Cardiac fibroblast (primary cell): Measurements from ENCODE around the gene CLDN20.

Source experiments
- DNase-seq, 2 donors: peaks; one replicate each; pipeline versions ENCODE4 v3.0.0 to v3.0.0-alpha.2; 2010; ENCODE audit warnings: low read depth in 2 of 2
- H3K4me3 ChIP-seq, 2 donors: replicated peaks in 1 of 2; 1 replicate in 1 of 2; 2 replicates in 1 of 2; pipeline ENCODE4 v1.5.1; 2011; ENCODE audit warnings: low read depth in 2 of 2, low read length in 2 of 2, mild to moderate bottlenecking in 2 of 2, moderate library complexity in 1 of 2
- CTCF ChIP-seq: IDR thresholded peaks from one replicate; pipeline ENCODE4 v1.5.1; 2011; ENCODE audit warnings: low read depth, mild to moderate bottlenecking, low read length, inconsistent platforms

The CLDN20 gene

GRCh38 chr6:155287762-155288161 is 23.9 kb downstream of the CLDN20 start:
- H3K4me3 ChIP-seq, result no peak overlapping the region
- DNase-seq, result no peak
- TF ChIP-seq CTCF, result no peak

- TF ChIP-seq CTCF, result no peak
Observed at GRCh38 chr6:155290491-155290890, 26.7 kb downstream of the CLDN20 start.

GRCh38 chr6:155291291-155291690 is 27.5 kb downstream of the CLDN20 start:
- no peak for DNase-seq
- no peak overlapping the region for H3K4me3 ChIP-seq
- no peak for TF ChIP-seq CTCF

More at GRCh38 chr6:155290491-155290890, 26.7 kb downstream of the CLDN20 start:
- H3K4me3 ChIP-seq, result no peak overlapping the region
- DNase-seq, result peak in 1 of 2 donors; percentile 55

- DNase-seq, result no peak
- H3K4me3 ChIP-seq, result no peak overlapping the region
- no peak for TF ChIP-seq CTCF
Observed at GRCh38 chr6:155292711-155293110, 28.9 kb downstream of the CLDN20 start.

- TF ChIP-seq CTCF, result no peak
- no peak for DNase-seq
- no peak overlapping the region for H3K4me3 ChIP-seq
Observed at GRCh38 chr6:155297669-155298068, 33.9 kb downstream of the CLDN20 start.

GRCh38 chr6:155301867-155302266 is 38.1 kb downstream of the CLDN20 start:
- TF ChIP-seq CTCF, result no peak
- no peak overlapping the region for H3K4me3 ChIP-seq
- peak; percentile 26 to 42 for DNase-seq

GRCh38 chr6:155303361-155303870 is 39.6 kb downstream of the CLDN20 start:
- peak in 1 of 2 donors; percentile 69 for DNase-seq
- no peak for TF ChIP-seq CTCF

More at GRCh38 chr6:155303361-155303870, 39.6 kb downstream of the CLDN20 start:
- H3K4me3 ChIP-seq, result no peak overlapping the region
